GM12878 (cell line): Measurements from ENCODE around the gene AMDHD2.

Source experiments
- EP300 ChIP-seq, 2 experiments: fragments of 150-350 bp in 1 of 2; IDR thresholded peaks; 2 replicates each; pipeline ENCODE4 v1.6.1; 2011 to 2012; ENCODE audit warnings: low read depth in 2 of 2, low read length in 2 of 2, borderline replicate concordance in 1 of 2, improper control_type of control experiment in 1 of 2, inconsistent platforms in 1 of 2; ENCODE audit not compliant: control insufficient read depth in 1 of 2
- FOS ChIP-seq: IDR thresholded peaks from 3 replicates; pipeline ENCODE4 v1.6.1; 2011; ENCODE audit warnings: borderline replicate concordance; ENCODE audit not compliant: insufficient read length; ENCODE audit errors: extremely low read depth
- KDM1A ChIP-seq: fragments of 200-600 bp; sonication (generic); IDR thresholded peaks from 2 replicates; pipeline ENCODE4 v1.6.1; 2016; ENCODE audit warnings: borderline replicate concordance
- NRF1 ChIP-seq: conservative IDR thresholded peaks from 2 replicates; pipeline ENCODE4 v1.6.1; 2011; ENCODE audit warnings: mild to moderate bottlenecking, low read depth, low read length, improper control_type of control experiment
- POLR2AphosphoS2 ChIP-seq: IDR thresholded peaks from 2 replicates; pipeline ENCODE4 v1.6.1; 2011; ENCODE audit warnings: low read depth, mild to moderate bottlenecking, low read length, improper control_type of control experiment, moderate library complexity
- SIN3A ChIP-seq: IDR thresholded peaks from 2 replicates; pipeline ENCODE4 v1.6.1; 2012; ENCODE audit warnings: low read depth, low read length, improper control_type of control experiment
- SP1 ChIP-seq: IDR thresholded peaks from one replicate; pipeline ENCODE4 v1.6.1; 2011; ENCODE audit warnings: low read depth, low read length
- SREBF1 ChIP-seq: IDR thresholded peaks from 2 replicates; pipeline ENCODE4 v1.6.1; 2012; ENCODE audit warnings: mild to moderate bottlenecking, low read length
- TAF1 ChIP-seq: IDR thresholded peaks from 2 replicates; pipeline ENCODE4 v1.6.1; 2011; ENCODE audit warnings: mild to moderate bottlenecking, low read depth, low read length, borderline replicate concordance
- ZBTB33 ChIP-seq: fragments of 450-650 bp; IDR thresholded peaks from 2 replicates; pipeline ENCODE4 v1.6.1; 2017; ENCODE audit warnings: mild to moderate bottlenecking
- TF ChIP-seq, protein P1 (sequence below), 3 experiments: IDR thresholded peaks in 2 of 3; conservative IDR thresholded peaks in 1 of 3; 2 replicates each; pipeline ENCODE4 v1.5.1; 2011; ENCODE audit warnings: low read depth in 3 of 3, low read length in 3 of 3, mild to moderate bottlenecking in 3 of 3, control low read depth in 2 of 3, moderate library complexity in 2 of 3, inconsistent platforms in 1 of 3, mixed read lengths in 1 of 3; ENCODE audit not compliant: control insufficient read depth in 2 of 3, insufficient read depth in 1 of 3; ENCODE audit errors: extremely low read depth in 1 of 3

GRCh38 chr16:2535625-2536013 is 15.4 kb downstream of the AMDHD2 start:
- no peak for TF ChIP-seq SIN3A
- TF ChIP-seq POLR2AphosphoS2, result no peak
- no peak for TF ChIP-seq TAF1
- TF ChIP-seq SREBF1, result no peak
- no peak for TF ChIP-seq EP300 (IDR thresholded peaks at IDR 0.05; ENCODE audit: borderline replicate concordance in 1 of 2, control insufficient read depth in 1 of 2, low read depth in 2 of 2, low read length in 2 of 2)
- TF ChIP-seq, protein P1, sequence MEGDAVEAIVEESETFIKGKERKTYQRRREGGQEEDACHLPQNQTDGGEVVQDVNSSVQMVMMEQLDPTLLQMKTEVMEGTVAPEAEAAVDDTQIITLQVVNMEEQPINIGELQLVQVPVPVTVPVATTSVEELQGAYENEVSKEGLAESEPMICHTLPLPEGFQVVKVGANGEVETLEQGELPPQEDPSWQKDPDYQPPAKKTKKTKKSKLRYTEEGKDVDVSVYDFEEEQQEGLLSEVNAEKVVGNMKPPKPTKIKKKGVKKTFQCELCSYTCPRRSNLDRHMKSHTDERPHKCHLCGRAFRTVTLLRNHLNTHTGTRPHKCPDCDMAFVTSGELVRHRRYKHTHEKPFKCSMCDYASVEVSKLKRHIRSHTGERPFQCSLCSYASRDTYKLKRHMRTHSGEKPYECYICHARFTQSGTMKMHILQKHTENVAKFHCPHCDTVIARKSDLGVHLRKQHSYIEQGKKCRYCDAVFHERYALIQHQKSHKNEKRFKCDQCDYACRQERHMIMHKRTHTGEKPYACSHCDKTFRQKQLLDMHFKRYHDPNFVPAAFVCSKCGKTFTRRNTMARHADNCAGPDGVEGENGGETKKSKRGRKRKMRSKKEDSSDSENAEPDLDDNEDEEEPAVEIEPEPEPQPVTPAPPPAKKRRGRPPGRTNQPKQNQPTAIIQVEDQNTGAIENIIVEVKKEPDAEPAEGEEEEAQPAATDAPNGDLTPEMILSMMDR (IDR thresholded peaks at IDR 0.05 in 2 of 3, conservative IDR thresholded peaks at IDR 0.05 in 1 of 3; ENCODE audit: control insufficient read depth in 2 of 3, extremely low read depth in 1 of 3, insufficient read depth in 1 of 3, low read depth in 3 of 3, low read length in 3 of 3), result no peak
- TF ChIP-seq ZBTB33, result no peak
- no peak for TF ChIP-seq NRF1
- no peak for TF ChIP-seq SP1
- no peak for TF ChIP-seq FOS
- no peak for TF ChIP-seq KDM1A
